Activated CD4-positive, alpha-beta memory T cell treated with anti-CD3 and anti-CD28 coated beads, Interleukin-2, amount 10 ng/mL, durations not matched to agents 7 days and 5 days (primary cell): ENCODE results near the gene APBA1. TPM values are rescaled to one million over a fixed set of nuclear protein-coding genes. Genes with fewer than 3 reads are reported as not detected.

ENCODE experiments used
- CTCF ChIA-PET: fragments of 350-600 bp; sonication (Branson Sonifier 250); formaldehyde crosslinking; loops from one replicate; lab custom pipeline; 2021; ENCODE audit warnings: antibody characterized with exemption, inconsistent platforms; lab: Charles Lee
- POLR2A ChIA-PET: fragments of 350-600 bp; sonication (Branson Sonifier 250); formaldehyde crosslinking; loops from one replicate; lab custom pipeline; 2021; ENCODE audit warnings: antibody characterized with exemption; lab: Charles Lee
- DNase-seq: peaks from one replicate; pipeline ENCODE4 v3.0.0-alpha.2; 2020
- H3K27ac Mint-ChIP-seq: one replicate; pipeline ENCODE4 v1.8.0; 2021; ENCODE audit warnings: mild to moderate bottlenecking, mixed read lengths
- H3K27me3 Mint-ChIP-seq: one replicate; pipeline ENCODE4 v1.8.0; 2021; ENCODE audit warnings: mixed read lengths
- H3K36me3 Mint-ChIP-seq: one replicate; pipeline ENCODE4 v1.8.0; 2021; ENCODE audit warnings: low read depth, mixed read lengths
- H3K4me1 Mint-ChIP-seq: one replicate; pipeline ENCODE4 v1.8.0; 2021; ENCODE audit warnings: mixed read lengths
- H3K4me3 Mint-ChIP-seq: one replicate; pipeline ENCODE4 v1.8.0; 2021; ENCODE audit warnings: mild to moderate bottlenecking, mixed read lengths
- H3K9me3 Mint-ChIP-seq: one replicate; pipeline ENCODE4 v1.8.0; 2021; ENCODE audit warnings: mixed read lengths
- total RNA-seq, 2 experiments: library from RNA; stranded (reverse); gene quantifications; one replicate each; pipeline ENCODE4 v1.2.3, GENCODE V29; 2021

Gene APBA1
- total RNA-seq, 2 experiments from 2014 or later = 6.2 to 7.8 TPM

- Mint-ChIP-seq H3K27ac (no peak overlapping the region), H3K27me3 (peaks cover 1% of the 10 kb centered on the region), H3K4me1 (no peaks in the 10 kb centered on the region), H3K4me3 (no peak overlapping the region), H3K9me3 (peaks cover 6% of the 10 kb centered on the region), H3K36me3 (peaks cover 6% of the 10 kb centered on the region)
- ChIA-PET POLR2A (interaction anchor here (0.8 kb wide), 1 partner anchor 17 kb away, joined by 3 read pairs; no protein-coding TSS in a partner anchor), CTCF (no interaction called here)
- no peak for DNase-seq
These were observed 158.9 kb downstream of the APBA1 start for GRCh38 chr9:69513141-69513820.

- H3K27ac Mint-ChIP-seq = no peak overlapping the region
- peaks cover 3% of the 10 kb centered on the region for H3K9me3 Mint-ChIP-seq
- POLR2A ChIA-PET = no interaction called here
- CTCF ChIA-PET = no interaction called here
- peaks cover 5% of the 10 kb centered on the region for H3K36me3 Mint-ChIP-seq
- no peak overlapping the region for H3K4me3 Mint-ChIP-seq
- peaks cover 39% of the 10 kb centered on the region for H3K4me1 Mint-ChIP-seq
- DNase-seq = no peak
- no peaks in the 10 kb centered on the region for H3K27me3 Mint-ChIP-seq
These were observed 168.1 kb downstream of the APBA1 start for GRCh38 chr9:69504058-69504457.

- ChIA-PET CTCF (no interaction called here), POLR2A (no interaction called here)
- H3K4me1 Mint-ChIP-seq = peaks cover 39% of the 10 kb centered on the region
- H3K27ac Mint-ChIP-seq = peak overlapping the region; percentile 84
- H3K9me3 Mint-ChIP-seq = peaks cover 3% of the 10 kb centered on the region
- H3K27me3 Mint-ChIP-seq = no peaks in the 10 kb centered on the region
- DNase-seq = no peak
- H3K36me3 Mint-ChIP-seq = peaks cover 8% of the 10 kb centered on the region
- H3K4me3 Mint-ChIP-seq = peak overlapping the region; percentile 58
These were observed 169.4 kb downstream of the APBA1 start for GRCh38 chr9:69502671-69503301.

GRCh38 chr9:69500896-69501295 is 171.3 kb downstream of the APBA1 start:
- H3K27ac Mint-ChIP-seq = no peak overlapping the region
- POLR2A ChIA-PET = no interaction called here
- H3K4me3 Mint-ChIP-seq = no peak overlapping the region

GRCh38 chr9:69499959-69500358 is 172.2 kb downstream of the APBA1 start:
- Mint-ChIP-seq H3K9me3 (no peaks in the 10 kb centered on the region), H3K36me3 (peaks cover 5% of the 10 kb centered on the region), H3K4me3 (no peak overlapping the region), H3K27ac (no peak overlapping the region), H3K27me3 (no peaks in the 10 kb centered on the region), H3K4me1 (peaks cover 48% of the 10 kb centered on the region)
- no peak for DNase-seq
- ChIA-PET CTCF (interaction anchor here (0.7 kb wide), 1 partner anchor 13 kb away, joined by 3 read pairs; no protein-coding TSS in a partner anchor), POLR2A (no interaction called here)

More at GRCh38 chr9:69500896-69501295, 171.3 kb downstream of the APBA1 start:
- Mint-ChIP-seq H3K4me1 (peaks cover 49% of the 10 kb centered on the region), H3K9me3 (peaks cover 3% of the 10 kb centered on the region), H3K27me3 (no peaks in the 10 kb centered on the region), H3K36me3 (peaks cover 8% of the 10 kb centered on the region)
- DNase-seq = no peak
- CTCF ChIA-PET = no interaction called here

GRCh38 chr9:69499407-69499806 is 172.8 kb downstream of the APBA1 start:
- H3K27me3 Mint-ChIP-seq = no peaks in the 10 kb centered on the region
- peaks cover 5% of the 10 kb centered on the region for H3K36me3 Mint-ChIP-seq
- CTCF ChIA-PET = interaction anchor here (0.7 kb wide), 1 partner anchor 12 kb away, joined by 3 read pairs; no protein-coding TSS in a partner anchor
- H3K27ac Mint-ChIP-seq = no peak overlapping the region
- H3K4me3 Mint-ChIP-seq = no peak overlapping the region
- no peaks in the 10 kb centered on the region for H3K9me3 Mint-ChIP-seq
- H3K4me1 Mint-ChIP-seq = peaks cover 48% of the 10 kb centered on the region
- POLR2A ChIA-PET = no interaction called here
- no peak for DNase-seq

GRCh38 chr9:69498470-69498869 is 173.7 kb downstream of the APBA1 start:
- H3K4me1 Mint-ChIP-seq = peaks cover 39% of the 10 kb centered on the region
- no peaks in the 10 kb centered on the region for H3K27me3 Mint-ChIP-seq
- no peak overlapping the region for H3K4me3 Mint-ChIP-seq

GRCh38 chr9:69497816-69498215 is 174.4 kb downstream of the APBA1 start:
- Mint-ChIP-seq H3K36me3 (peaks cover 5% of the 10 kb centered on the region), H3K4me3 (no peak overlapping the region), H3K9me3 (no peaks in the 10 kb centered on the region), H3K27me3 (peaks cover 1% of the 10 kb centered on the region), H3K4me1 (peaks cover 33% of the 10 kb centered on the region), H3K27ac (no peak overlapping the region)
- ChIA-PET POLR2A (no interaction called here), CTCF (no interaction called here)
- no peak for DNase-seq

More at GRCh38 chr9:69498470-69498869, 173.7 kb downstream of the APBA1 start:
- Mint-ChIP-seq H3K27ac (no peak overlapping the region), H3K36me3 (peaks cover 5% of the 10 kb centered on the region), H3K9me3 (no peaks in the 10 kb centered on the region)
- CTCF ChIA-PET = no interaction called here
- no peak for DNase-seq
- POLR2A ChIA-PET = no interaction called here

- Mint-ChIP-seq H3K27me3 (peaks cover 1% of the 10 kb centered on the region), H3K9me3 (no peaks in the 10 kb centered on the region), H3K4me1 (peaks cover 24% of the 10 kb centered on the region), H3K4me3 (no peak overlapping the region), H3K36me3 (peaks cover 4% of the 10 kb centered on the region), H3K27ac (peak overlapping the region; percentile 22)
- ChIA-PET POLR2A (interaction anchor here (1.1 kb wide), 1 partner anchor 17 kb away, joined by 3 read pairs; no protein-coding TSS in a partner anchor), CTCF (no interaction called here)
- no peak for DNase-seq
These were observed 175.2 kb downstream of the APBA1 start for GRCh38 chr9:69496846-69497450.

- CTCF ChIA-PET = no interaction called here
- H3K9me3 Mint-ChIP-seq = no peaks in the 10 kb centered on the region
These were observed 176.9 kb downstream of the APBA1 start for GRCh38 chr9:69495296-69495695.

GRCh38 chr9:69494763-69495162 is 177.4 kb downstream of the APBA1 start:
- H3K27ac Mint-ChIP-seq = no peak overlapping the region
- no peaks in the 10 kb centered on the region for H3K9me3 Mint-ChIP-seq
- no peak for DNase-seq
- peaks cover 1% of the 10 kb centered on the region for H3K27me3 Mint-ChIP-seq
- peaks cover 6% of the 10 kb centered on the region for H3K36me3 Mint-ChIP-seq
- ChIA-PET CTCF (no interaction called here), POLR2A (no interaction called here)
- no peak overlapping the region for H3K4me3 Mint-ChIP-seq
- H3K4me1 Mint-ChIP-seq = peaks cover 11% of the 10 kb centered on the region

More at GRCh38 chr9:69495296-69495695, 176.9 kb downstream of the APBA1 start:
- DNase-seq = no peak
- POLR2A ChIA-PET = no interaction called here
- H3K4me1 Mint-ChIP-seq = peaks cover 16% of the 10 kb centered on the region
- no peak overlapping the region for H3K4me3 Mint-ChIP-seq
- H3K36me3 Mint-ChIP-seq = peaks cover 6% of the 10 kb centered on the region
- no peak overlapping the region for H3K27ac Mint-ChIP-seq
- peaks cover 1% of the 10 kb centered on the region for H3K27me3 Mint-ChIP-seq

GRCh38 chr9:69494208-69494607 is 178.0 kb downstream of the APBA1 start:
- no peak for DNase-seq
- H3K9me3 Mint-ChIP-seq = no peaks in the 10 kb centered on the region
- H3K36me3 Mint-ChIP-seq = peaks cover 6% of the 10 kb centered on the region
- H3K27ac Mint-ChIP-seq = no peak overlapping the region
- no peak overlapping the region for H3K4me3 Mint-ChIP-seq
- peaks cover 11% of the 10 kb centered on the region for H3K4me1 Mint-ChIP-seq
- POLR2A ChIA-PET = no interaction called here
- CTCF ChIA-PET = no interaction called here
- H3K27me3 Mint-ChIP-seq = peaks cover 1% of the 10 kb centered on the region

- POLR2A ChIA-PET = no interaction called here
- H3K27ac Mint-ChIP-seq = peak overlapping the region; percentile 16
- H3K27me3 Mint-ChIP-seq = no peaks in the 10 kb centered on the region
- no peak for DNase-seq
- no peaks in the 10 kb centered on the region for H3K9me3 Mint-ChIP-seq
- peaks cover 3% of the 10 kb centered on the region for H3K36me3 Mint-ChIP-seq
- CTCF ChIA-PET = no interaction called here
- no peak overlapping the region for H3K4me3 Mint-ChIP-seq
- peaks cover 9% of the 10 kb centered on the region for H3K4me1 Mint-ChIP-seq
These were observed 185.7 kb downstream of the APBA1 start for GRCh38 chr9:69486498-69486897.
